ENCODE measurements around the gene MTCL1. TPM values are rescaled to one million over a fixed set of nuclear protein-coding genes. Genes with fewer than 3 reads are reported as not detected.
A peak's percentile ranks its signal among the peaks of the same experiment; 100 is the strongest.

MTCL1 gene
- total and polyA plus RNA-seq, 2 donors (not counting 1 experiment from before 2014, with no cell fraction given) = 35.0 to 56.0 TPM

GRCh38 chr18:8814206-8814605 lies 108.8 kb downstream of the MTCL1 start:
- DNase-seq (ENCODE audit: low read depth in 2 of 2) = peak; percentile 30 to 92
- H3K9me3 ChIP-seq (ENCODE audit: control insufficient read depth, insufficient read depth, low read depth, low read length) = no peaks in the 10 kb centered on the region
- no peak for TF ChIP-seq EZH2 (IDR thresholded peaks at IDR 0.05; ENCODE audit: low read length, missing control alignments)
- peaks cover 10% of the 10 kb centered on the region for H3K4me1 ChIP-seq (ENCODE audit: control insufficient read depth, extremely low read depth, insufficient read depth, low read length)
- H3K36me3 ChIP-seq (ENCODE audit: control insufficient read depth, insufficient read depth, low read length) = peaks cover 9% of the 10 kb centered on the region
- no peaks in the 10 kb centered on the region for H3K27me3 ChIP-seq (ENCODE audit: control insufficient read depth, insufficient read depth, low read length)
- H3K79me2 ChIP-seq (ENCODE audit: control insufficient read depth, insufficient read depth, low read length) = no peaks in the 10 kb centered on the region
- H3K9ac ChIP-seq (ENCODE audit: insufficient read depth, low read length) = no peak overlapping the region
- no peak overlapping the region for H3K27ac ChIP-seq (ENCODE audit: insufficient read depth, low read length)
- H3K4me3 ChIP-seq (replicated peaks in 1 of 4; ENCODE audit: control extremely low read depth in 1 of 4, insufficient read depth in 1 of 4, low read depth in 3 of 4, low read length in 4 of 4) = no peak overlapping the region
- H3K4me2 ChIP-seq (ENCODE audit: extremely low read depth, insufficient read depth, low read length) = no peak overlapping the region
- H2AFZ ChIP-seq (ENCODE audit: low read length) = no peak overlapping the region
- no peaks in the 10 kb centered on the region for H4K20me1 ChIP-seq (ENCODE audit: control insufficient read depth, extremely low read depth, insufficient read depth, low read length)

GRCh38 chr18:8816220-8816619 lies 110.9 kb downstream of the MTCL1 start:
- Histone ChIP-seq H3K27ac (ENCODE audit: insufficient read depth, low read length) (no peak overlapping the region), H3K9ac (ENCODE audit: insufficient read depth, low read length) (no peak overlapping the region), H3K4me2 (ENCODE audit: extremely low read depth, insufficient read depth, low read length) (no peak overlapping the region), H2AFZ (ENCODE audit: low read length) (no peak overlapping the region), H3K27me3 (ENCODE audit: control insufficient read depth, insufficient read depth, low read length) (no peaks in the 10 kb centered on the region), H3K79me2 (ENCODE audit: control insufficient read depth, insufficient read depth, low read length) (no peaks in the 10 kb centered on the region), H4K20me1 (ENCODE audit: control insufficient read depth, extremely low read depth, insufficient read depth, low read length) (no peaks in the 10 kb centered on the region), H3K4me3 (replicated peaks in 1 of 4; ENCODE audit: control extremely low read depth in 1 of 4, insufficient read depth in 1 of 4, low read depth in 3 of 4, low read length in 4 of 4) (no peak overlapping the region), H3K36me3 (ENCODE audit: control insufficient read depth, insufficient read depth, low read length) (peaks cover 4% of the 10 kb centered on the region), H3K4me1 (ENCODE audit: control insufficient read depth, extremely low read depth, insufficient read depth, low read length) (peaks cover 10% of the 10 kb centered on the region), H3K9me3 (ENCODE audit: control insufficient read depth, insufficient read depth, low read depth, low read length) (no peaks in the 10 kb centered on the region)
- DNase-seq (ENCODE audit: low read depth in 2 of 2) = peak in 1 of 2 donors; percentile 83
- TF ChIP-seq CTCF (conservative IDR thresholded peaks at IDR 0.05 in 1 of 2, IDR thresholded peaks at IDR 0.05 in 1 of 2; ENCODE audit: low read depth in 1 of 2, low read length in 2 of 2) = no peak
- TF ChIP-seq EZH2 (IDR thresholded peaks at IDR 0.05; ENCODE audit: low read length, missing control alignments) = no peak

- no peaks in the 10 kb centered on the region for H3K27me3 ChIP-seq (ENCODE audit: control insufficient read depth, insufficient read depth, low read length)
- no peaks in the 10 kb centered on the region for H4K20me1 ChIP-seq (ENCODE audit: control insufficient read depth, extremely low read depth, insufficient read depth, low read length)
- no peaks in the 10 kb centered on the region for H3K9me3 ChIP-seq (ENCODE audit: control insufficient read depth, insufficient read depth, low read depth, low read length)
- no peak overlapping the region for H3K27ac ChIP-seq (ENCODE audit: insufficient read depth, low read length)
- H3K4me1 ChIP-seq (ENCODE audit: control insufficient read depth, extremely low read depth, insufficient read depth, low read length) = peaks cover 10% of the 10 kb centered on the region
- no peak for TF ChIP-seq EZH2 (IDR thresholded peaks at IDR 0.05; ENCODE audit: low read length, missing control alignments)
- TF ChIP-seq CTCF (conservative IDR thresholded peaks at IDR 0.05 in 1 of 2, IDR thresholded peaks at IDR 0.05 in 1 of 2; ENCODE audit: low read depth in 1 of 2, low read length in 2 of 2) = no peak
- no peak overlapping the region for H3K9ac ChIP-seq (ENCODE audit: insufficient read depth, low read length)
- H2AFZ ChIP-seq (ENCODE audit: low read length) = no peak overlapping the region
- peaks cover 4% of the 10 kb centered on the region for H3K36me3 ChIP-seq (ENCODE audit: control insufficient read depth, insufficient read depth, low read length)
- H3K4me2 ChIP-seq (ENCODE audit: extremely low read depth, insufficient read depth, low read length) = no peak overlapping the region
- no peak overlapping the region for H3K4me3 ChIP-seq (replicated peaks in 1 of 4; ENCODE audit: control extremely low read depth in 1 of 4, insufficient read depth in 1 of 4, low read depth in 3 of 4, low read length in 4 of 4)
- H3K79me2 ChIP-seq (ENCODE audit: control insufficient read depth, insufficient read depth, low read length) = no peaks in the 10 kb centered on the region
- DNase-seq (ENCODE audit: low read depth in 2 of 2) = peak; percentile 74 to 94
These were observed 111.5 kb downstream of the MTCL1 start for GRCh38 chr18:8816816-8817215.
